Glomerular visceral epithelial cell (primary cell): Measurements from ENCODE around the gene KRTAP1-3.
"Not testable (repeated sequence)": the region's sequence is repeated elsewhere in the genome, so short reads cannot be mapped to it uniquely, and the experiment has no call there.

ENCODE experiments used
- DNase-seq: peaks from one replicate; pipeline ENCODE4 v3.0.0-alpha.2; 2016; ENCODE audit errors: extremely low spot score

KRTAP1-3 gene

GRCh38 chr17:41054556-41054955, 19.9 kb upstream of the KRTAP1-3 start:
- DNase-seq, result not testable (repeated sequence)

- DNase-seq, result no peak
Observed at GRCh38 chr17:41054025-41054424, 19.4 kb upstream of the KRTAP1-3 start.

GRCh38 chr17:41052566-41052965, 17.9 kb upstream of the KRTAP1-3 start:
- DNase-seq, result no peak

- peak; percentile 71 for DNase-seq
Observed at GRCh38 chr17:41049110-41049509, 14.4 kb upstream of the KRTAP1-3 start.

GRCh38 chr17:41048441-41048840, 13.8 kb upstream of the KRTAP1-3 start:
- DNase-seq, result no peak

- DNase-seq, result not testable (repeated sequence)
Observed at GRCh38 chr17:41046735-41047465, 12.2 kb upstream of the KRTAP1-3 start, which contains the start of gene KRTAP2-1. Gene KRTAP2-1, minus strand, starts transcription at chr17:41047316. Its CDS starts 49 bp downstream, at chr17:41047267.

GRCh38 chr17:41042953-41043352, 8.3 kb upstream of the KRTAP1-3 start:
- no peak for DNase-seq

GRCh38 chr17:41040783-41041571, 6.3 kb upstream of the KRTAP1-3 start, which contains the start of gene KRTAP1-1:
Gene KRTAP1-1, minus strand, starts transcription at chr17:41041450. Its CDS starts 53 bp downstream, at chr17:41041397.
- not testable (repeated sequence) for DNase-seq

- no peak for DNase-seq
Observed at GRCh38 chr17:41037853-41038350, 3.2 kb upstream of the KRTAP1-3 start.

- no peak for DNase-seq
Observed at GRCh38 chr17:41029633-41030245, 4.9 kb downstream of the KRTAP1-3 start, which contains the start of gene KRTAP1-4. Gene KRTAP1-4, minus strand, starts transcription at chr17:41030195. Its CDS starts 117 bp downstream, at chr17:41030078.

- no peak for DNase-seq
Observed at GRCh38 chr17:41026715-41027471, 7.8 kb downstream of the KRTAP1-3 start, which contains the start of gene KRTAP1-5. Gene KRTAP1-5, minus strand, starts transcription at chr17:41027208. Its CDS starts 53 bp downstream, at chr17:41027155.

GRCh38 chr17:41024697-41025096, 10.0 kb downstream of the KRTAP1-3 start:
- DNase-seq, result no peak

- DNase-seq, result no peak
Observed at GRCh38 chr17:41020336-41020735, 14.3 kb downstream of the KRTAP1-3 start.

- no peak for DNase-seq
Observed at GRCh38 chr17:41019415-41019814, 15.3 kb downstream of the KRTAP1-3 start.

- no peak for DNase-seq
Observed at GRCh38 chr17:41018541-41018940, 16.1 kb downstream of the KRTAP1-3 start.

- no peak for DNase-seq
Observed at GRCh38 chr17:41016578-41017215, 18.0 kb downstream of the KRTAP1-3 start.

- DNase-seq, result no peak
Observed at GRCh38 chr17:41015454-41015853, 19.2 kb downstream of the KRTAP1-3 start.

- no peak for DNase-seq
Observed at GRCh38 chr17:41013606-41014005, 21.1 kb downstream of the KRTAP1-3 start.

- DNase-seq, result no peak
Observed at GRCh38 chr17:41013181-41013580, 21.5 kb downstream of the KRTAP1-3 start.

- DNase-seq, result no peak
Observed at GRCh38 chr17:41012326-41013120, 22.2 kb downstream of the KRTAP1-3 start.
